HepG2 (cell line): Measurements from ENCODE around the gene MEA1. TPM values are rescaled to one million over a fixed set of nuclear protein-coding genes. Genes with fewer than 3 reads are reported as not detected.

ENCODE experiments used
- ATAC-seq: fragments of 200-7000 bp; cut with Tn5 transposase; 3 replicates; pipeline ENCODE4 v1.9.1; 2020; ENCODE audit warnings: mild to moderate bottlenecking, moderate library complexity
- BruUV-seq: library from RNA; stranded (reverse); fragments of 400-500 nt; replicated peaks from 2 replicates; lab custom pipeline; 2021; lab: Mats Ljungman, UMichigan
- CTCF ChIA-PET: fragments of 300-600 bp; formaldehyde crosslinking; extraction: SDS; loops from one replicate; lab custom pipeline; 2021; ENCODE audit warnings: low total read pairs, inconsistent platforms, low intra/inter-chr PET ratio; lab: Yijun Ruan, JAX
- POLR2A ChIA-PET: fragments of 350-600 bp; sonication (Branson Sonifier 250); formaldehyde crosslinking; loops from one replicate; lab custom pipeline; 2020; ENCODE audit warnings: antibody characterized with exemption, inconsistent platforms; lab: Yijun Ruan, JAX
- DNase-seq: peaks from one replicate; pipeline ENCODE4 v3.0.0-alpha.2; 2015; ENCODE audit warnings: low spot score
- FAIRE-seq: peaks from 3 replicates; lab custom pipeline; 2011; peaks lifted over from hg19 to GRCh38; lab: Jason Lieb, UNC
- H2AFZ ChIP-seq: one replicate; pipeline ENCODE4 v1.6.1; 2011; ENCODE audit warnings: low read length, inconsistent platforms
- H3K27ac ChIP-seq: fragments of 300-600 bp; 3 replicates; pipeline ENCODE4 v1.8.0; 2011; ENCODE audit warnings: mixed run types, mild to moderate bottlenecking, mixed read lengths, low read length, inconsistent platforms; ENCODE audit not compliant: insufficient read depth; ENCODE audit errors: extremely low read length
- H3K27me3 ChIP-seq, 2 experiments: fragments of 200-600 bp in 1 of 2; 2 replicates in 1 of 2; 3 replicates in 1 of 2; pipeline versions ENCODE4 v1.6.0 to v1.8.0; 2011; ENCODE audit warnings: low read length in 2 of 2, mild to moderate bottlenecking in 2 of 2, moderate library complexity in 2 of 2, inconsistent platforms in 1 of 2; ENCODE audit not compliant: insufficient read depth in 2 of 2, control insufficient read depth in 1 of 2
- H3K36me3 ChIP-seq, 2 experiments: fragments of 200-600 bp in 1 of 2; replicated peaks in 1 of 2; 2 replicates in 1 of 2; 3 replicates in 1 of 2; pipeline versions ENCODE4 v1.5.1 to v1.8.0; 2011; ENCODE audit warnings: low read length in 2 of 2, inconsistent platforms in 1 of 2; ENCODE audit not compliant: insufficient read depth in 2 of 2, control insufficient read depth in 1 of 2
- H3K4me1 ChIP-seq: 2 replicates; pipeline ENCODE4 v1.5.1; 2012; ENCODE audit warnings: low read length, inconsistent platforms; ENCODE audit not compliant: insufficient read depth
- H3K4me2 ChIP-seq: 2 replicates; pipeline ENCODE4 v1.6.0; 2011; ENCODE audit warnings: low read depth, low read length, inconsistent platforms
- H3K4me3 ChIP-seq, 3 experiments: fragments of 200-600 bp in 1 of 3; sonication (generic), shearing (Covaris generic) in 1 of 3; replicated peaks in 1 of 3; 2 replicates each; pipeline ENCODE4 v1.5.1; 2011 to 2016; ENCODE audit warnings: low read length in 3 of 3, inconsistent platforms in 2 of 3, low read depth in 2 of 3, mild to moderate bottlenecking in 2 of 3, control low read depth in 1 of 3, mixed read lengths in 1 of 3; ENCODE audit not compliant: insufficient read depth in 1 of 3
- H3K79me2 ChIP-seq: one replicate; pipeline ENCODE4 v1.6.1; 2011; ENCODE audit warnings: low read length, inconsistent platforms; ENCODE audit not compliant: insufficient read depth
- H3K9ac ChIP-seq: 2 replicates; pipeline ENCODE4 v1.6.0; 2011; ENCODE audit warnings: mild to moderate bottlenecking, low read depth, low read length, inconsistent platforms; ENCODE audit not compliant: insufficient read depth
- H3K9me3 ChIP-seq: 2 replicates; pipeline ENCODE4 v1.5.1; 2012; ENCODE audit warnings: mild to moderate bottlenecking, low read length
- H4K20me1 ChIP-seq: 2 replicates; pipeline ENCODE4 v1.6.0; 2011; ENCODE audit warnings: inconsistent platforms, mild to moderate bottlenecking, low read length, moderate library complexity; ENCODE audit not compliant: insufficient read depth
- ARNT ChIP-seq: fragments of 450-650 bp; IDR thresholded peaks from 2 replicates; pipeline ENCODE4 v1.6.1; 2017
- CBX5 ChIP-seq: sonication (generic); formaldehyde crosslinking; IDR thresholded peaks from 2 replicates; pipeline ENCODE4 v1.4.0; 2020; ENCODE audit warnings: missing genetic modification reagents, borderline replicate concordance
- KDM4B ChIP-seq: sonication (generic); formaldehyde crosslinking; IDR thresholded peaks from 2 replicates; pipeline ENCODE4 v1.4.0; 2020; ENCODE audit warnings: missing genetic modification reagents
- MEIS1 ChIP-seq: sonication (generic); formaldehyde crosslinking; IDR thresholded peaks from 2 replicates; pipeline ENCODE4 v1.9.0; 2021; ENCODE audit warnings: mild to moderate bottlenecking, missing genetic modification reagents, moderate library complexity, borderline replicate concordance
- SIX4 ChIP-seq: sonication (generic); formaldehyde crosslinking; IDR thresholded peaks from 2 replicates; pipeline ENCODE4 v1.4.0; 2020; ENCODE audit warnings: missing genetic modification reagents
- TBP ChIP-seq: sonication (generic); formaldehyde crosslinking; IDR thresholded peaks from 2 replicates; pipeline ENCODE4 v1.5.0; 2020; ENCODE audit warnings: missing genetic modification reagents
- TBX2 ChIP-seq: sonication (generic); formaldehyde crosslinking; IDR thresholded peaks from 2 replicates; pipeline ENCODE4 v1.5.0; 2020; ENCODE audit warnings: missing genetic modification reagents, mild to moderate bottlenecking, borderline replicate concordance
- YEATS2 ChIP-seq: sonication (generic); formaldehyde crosslinking; IDR thresholded peaks from 2 replicates; pipeline ENCODE4 v1.4.0; 2020; ENCODE audit warnings: missing genetic modification reagents, borderline replicate concordance
- ZNF354B ChIP-seq: sonication (generic); formaldehyde crosslinking; IDR thresholded peaks from 2 replicates; pipeline ENCODE4 v1.8.0; 2022; ENCODE audit warnings: mild to moderate bottlenecking, missing genetic modification reagents
- ZNF501 ChIP-seq: sonication (generic); formaldehyde crosslinking; IDR thresholded peaks from 2 replicates; pipeline ENCODE4 v1.5.1; 2020; ENCODE audit warnings: mild to moderate bottlenecking, moderate library complexity, missing genetic modification reagents
- ZNF614 ChIP-seq: IDR thresholded peaks from 2 replicates; pipeline ENCODE4 v1.6.1; 2018; ENCODE audit warnings: missing biosample characterization, missing genetic modification reagents, inconsistent platforms, borderline replicate concordance
- ZNF777 ChIP-seq: sonication (generic); formaldehyde crosslinking; IDR thresholded peaks from 2 replicates; pipeline ENCODE4 v1.4.0; 2020; ENCODE audit warnings: missing genetic modification reagents
- WGBS: methylation state at CpG from one replicate; pipeline ENCODE4 v1.1.6; 2017; ENCODE audit warnings: low lambda C conversion rate; 5-methylcytosine and 5-hydroxymethylcytosine counted together
- in situ Hi-C: cut with HindIII; loops from 2 replicates; pipeline ENCODE4 v1.10.0; 2017; ENCODE audit warnings: low pct_unique_long_range_greater_than_20kb; ENCODE audit not compliant: extremely low pct_ligation_motif_present
- intact Hi-C: fragments of 100-400 bp; cut with micrococcal nuclease; formaldehyde crosslinking; loops from one replicate; pipeline ENCODE4 v1.10.0; 2022; ENCODE audit not compliant: unreplicated experiment
- polyA plus RNA-seq, 8 experiments: library from polyadenylated mRNA; depleted of rRNA in 3 of 8; stranded (reverse) in 7 of 8; unstranded in 1 of 8; fragments of >200 nt; fragmentation: Illumina TruSeq in 4 of 8; extraction: Trizol in 4 of 8; gene quantifications; 2 replicates each; pipeline versions ENCODE4 v1.2.1 to v1.2.3, GENCODE V29; 2011 to 2016; ENCODE audit warnings: low read depth in 4 of 8, missing spikeins in 1 of 8, mixed read lengths in 1 of 8; ENCODE audit not compliant: insufficient read depth in 1 of 8
- total RNA-seq, 5 experiments: library from RNA; depleted of rRNA; stranded (reverse); fragments of >200 nt; fragmentation: Illumina TruSeq; extraction: Trizol; gene quantifications; 2 replicates each; pipeline ENCODE4 v1.2.3, GENCODE V29; 2016; ENCODE audit warnings: low read depth in 1 of 5
- TF ChIP-seq, protein P1 (sequence below): sonication (generic); formaldehyde crosslinking; IDR thresholded peaks from 2 replicates; pipeline ENCODE4 v1.5.1; 2020; ENCODE audit warnings: missing genetic modification reagents, mild to moderate bottlenecking, borderline replicate concordance
- TF ChIP-seq, protein P2 (sequence below): IDR thresholded peaks from 2 replicates; pipeline ENCODE4 v1.6.1; 2018; ENCODE audit warnings: missing genetic modification reagents, mild to moderate bottlenecking, missing compliant biosample characterization
- TF ChIP-seq, protein P3 (sequence below): sonication (generic); formaldehyde crosslinking; IDR thresholded peaks from 2 replicates; pipeline ENCODE4 v1.8.0; 2023; ENCODE audit warnings: mild to moderate bottlenecking, missing genetic modification reagents
- TF ChIP-seq, protein P4 (sequence below): IDR thresholded peaks from 2 replicates; pipeline ENCODE4 v1.6.1; 2012; ENCODE audit warnings: low read depth, low read length, improper control_type of control experiment

MEA1 gene
- total and polyA plus RNA-seq, 2 of the 13 experiments (the other 11 are each of a cell fraction or from before 2014, with no cell fraction given) = 75.6 to 86.2 TPM

DNA sequence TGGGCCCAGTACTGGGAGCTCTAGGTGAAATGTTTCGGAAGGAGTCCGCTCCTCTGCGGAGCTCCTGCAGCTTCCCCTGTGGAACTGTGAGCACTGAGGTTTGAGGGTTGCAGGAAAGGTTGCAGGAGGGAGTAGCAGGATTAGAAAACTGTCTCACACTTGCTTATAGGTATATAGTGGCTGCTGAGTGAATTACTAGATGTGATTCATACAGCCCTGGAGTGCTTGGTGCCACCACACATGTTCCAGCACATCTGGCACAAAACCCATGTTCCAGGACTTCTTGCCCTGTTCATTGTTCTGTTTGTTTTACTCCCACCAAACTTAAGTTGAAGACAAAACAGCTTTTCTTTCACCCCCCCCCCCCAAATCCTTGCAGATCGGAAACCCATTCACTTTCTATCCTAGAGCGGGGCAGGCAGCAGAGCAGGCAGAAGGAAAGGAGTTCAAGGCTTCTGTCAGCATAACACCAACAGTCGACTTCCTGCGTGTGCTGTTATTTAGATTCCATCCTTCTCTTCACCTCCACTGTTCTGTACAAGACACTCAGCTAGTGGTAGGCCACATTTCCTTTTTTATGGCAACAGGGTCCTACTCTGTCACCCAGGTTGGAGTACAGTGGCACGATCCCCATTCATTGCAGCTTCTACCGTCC lies 34.1 kb downstream of the MEA1 start:
- WGBS = 51% methylated on average over 9 of the region's 9 CpGs
- DNase-seq (no peak), FAIRE-seq (no peak), ATAC-seq (peak; percentile 9)
- H3K9ac ChIP-seq = peak overlapping the region; percentile 87
- peaks cover 44% of the 10 kb centered on the region for H3K4me1 ChIP-seq
- no peaks in the 10 kb centered on the region for H3K36me3 ChIP-seq
- peak overlapping the region; percentile 85 for H2AFZ ChIP-seq
- in situ Hi-C loops (no loop called here), intact Hi-C loops (loop anchor here (2.0 kb wide), 1 partner anchor 79 kb away; no protein-coding TSS in a partner anchor)
- peak overlapping the region; percentile 73 for H3K27ac ChIP-seq
- H3K9me3 ChIP-seq = no peaks in the 10 kb centered on the region
- no peaks in the 10 kb centered on the region; a peak in 1 of 5 replicates for H3K27me3 ChIP-seq
- peaks cover 10% of the 10 kb centered on the region for H3K79me2 ChIP-seq
- peak overlapping the region; percentile 79 to 96 (median 95) for H3K4me3 ChIP-seq
- CTCF ChIA-PET = no interaction called here
- no peaks in the 10 kb centered on the region for H4K20me1 ChIP-seq
- BruUV-seq = TSS peak; percentile 97
- POLR2A ChIA-PET = interaction anchor here (0.6 to 3.8 kb wide), 29 partner anchors 9 to 596 kb away, joined by 3 to 52 read pairs (median 8); partner anchors contain the start of genes BICRAL, CNPY3, CUL7 and GNMT
- peak overlapping the region; percentile 97 for H3K4me2 ChIP-seq
- 0 out of 2 replicates have a peak, but pooled peaks have one; percentile 3 for TF ChIP-seq ZNF614
- TF ChIP-seq, protein P1, sequence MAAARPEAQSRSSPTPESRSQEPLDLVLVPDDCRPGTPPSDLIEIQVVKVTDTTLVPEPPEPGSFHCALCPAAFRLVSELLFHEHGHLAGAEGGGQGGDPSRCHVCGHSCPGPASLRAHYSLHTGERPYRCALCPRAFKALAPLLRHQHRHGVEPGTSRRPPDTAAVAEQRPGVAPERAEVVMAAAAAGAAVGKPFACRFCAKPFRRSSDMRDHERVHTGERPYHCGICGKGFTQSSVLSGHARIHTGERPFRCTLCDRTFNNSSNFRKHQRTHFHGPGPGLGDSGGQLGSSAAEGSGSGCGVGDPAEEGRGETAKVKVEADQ (CRISPR knock-in tag) = no peak
- TF ChIP-seq SIX4 (CRISPR knock-in tag) = no peak
- peak; percentile 18; the same call in 1 of the 2 replicates for TF ChIP-seq MEIS1 (CRISPR knock-in tag)
- no peak for TF ChIP-seq TBP (CRISPR knock-in tag)
- TF ChIP-seq, protein P2, sequence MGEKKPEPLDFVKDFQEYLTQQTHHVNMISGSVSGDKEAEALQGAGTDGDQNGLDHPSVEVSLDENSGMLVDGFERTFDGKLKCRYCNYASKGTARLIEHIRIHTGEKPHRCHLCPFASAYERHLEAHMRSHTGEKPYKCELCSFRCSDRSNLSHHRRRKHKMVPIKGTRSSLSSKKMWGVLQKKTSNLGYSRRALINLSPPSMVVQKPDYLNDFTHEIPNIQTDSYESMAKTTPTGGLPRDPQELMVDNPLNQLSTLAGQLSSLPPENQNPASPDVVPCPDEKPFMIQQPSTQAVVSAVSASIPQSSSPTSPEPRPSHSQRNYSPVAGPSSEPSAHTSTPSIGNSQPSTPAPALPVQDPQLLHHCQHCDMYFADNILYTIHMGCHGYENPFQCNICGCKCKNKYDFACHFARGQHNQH = 0 out of 2 replicates have a peak, but pooled peaks have one; percentile 13
- TF ChIP-seq, protein P3, sequence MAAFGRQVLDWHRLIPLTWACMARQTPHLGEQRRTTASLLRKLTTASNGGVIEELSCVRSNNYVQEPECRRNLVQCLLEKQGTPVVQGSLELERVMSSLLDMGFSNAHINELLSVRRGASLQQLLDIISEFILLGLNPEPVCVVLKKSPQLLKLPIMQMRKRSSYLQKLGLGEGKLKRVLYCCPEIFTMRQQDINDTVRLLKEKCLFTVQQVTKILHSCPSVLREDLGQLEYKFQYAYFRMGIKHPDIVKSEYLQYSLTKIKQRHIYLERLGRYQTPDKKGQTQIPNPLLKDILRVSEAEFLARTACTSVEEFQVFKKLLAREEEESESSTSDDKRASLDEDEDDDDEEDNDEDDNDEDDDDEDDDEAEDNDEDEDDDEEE (CRISPR knock-in tag) = 0 out of 2 replicates have a peak, but pooled peaks have one; percentile 4
- 0 out of 2 replicates have a peak, but pooled peaks have one; percentile 13 for TF ChIP-seq TBX2 (CRISPR knock-in tag)
- peak; percentile 6; the same call in 1 of the 2 replicates for TF ChIP-seq YEATS2
- TF ChIP-seq, protein P4, sequence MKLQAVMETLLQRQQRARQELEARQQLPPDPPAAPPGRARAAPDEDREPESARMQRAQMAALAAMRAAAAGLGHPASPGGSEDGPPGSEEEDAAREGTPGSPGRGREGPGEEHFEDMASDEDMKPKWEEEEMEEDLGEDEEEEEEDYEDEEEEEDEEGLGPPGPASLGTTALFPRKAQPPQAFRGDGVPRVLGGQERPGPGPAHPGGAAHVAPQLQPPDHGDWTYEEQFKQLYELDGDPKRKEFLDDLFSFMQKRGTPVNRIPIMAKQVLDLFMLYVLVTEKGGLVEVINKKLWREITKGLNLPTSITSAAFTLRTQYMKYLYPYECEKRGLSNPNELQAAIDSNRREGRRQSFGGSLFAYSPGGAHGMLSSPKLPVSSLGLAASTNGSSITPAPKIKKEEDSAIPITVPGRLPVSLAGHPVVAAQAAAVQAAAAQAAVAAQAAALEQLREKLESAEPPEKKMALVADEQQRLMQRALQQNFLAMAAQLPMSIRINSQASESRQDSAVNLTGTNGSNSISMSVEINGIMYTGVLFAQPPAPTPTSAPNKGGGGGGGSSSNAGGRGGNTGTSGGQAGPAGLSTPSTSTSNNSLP = peak; percentile 2; the same call in 1 of the 2 replicates
- no peak for TF ChIP-seq KDM4B (CRISPR knock-in tag)
- TF ChIP-seq ZNF777 (CRISPR knock-in tag) = 0 out of 2 replicates have a peak, but pooled peaks have one; percentile 5
- TF ChIP-seq ZNF354B (CRISPR knock-in tag) = 0 out of 2 replicates have a peak, but pooled peaks have one; percentile 30
- TF ChIP-seq ZNF501 (CRISPR knock-in tag) = peak; percentile 2; the same call in 1 of the 2 replicates
- peak; percentile 5; the same call in 1 of the 2 replicates for TF ChIP-seq CBX5 (CRISPR knock-in tag)
- no peak for TF ChIP-seq ARNT
